MM.1S (cell line): Measurements from ENCODE around the gene FOXD2.

ENCODE experiments used
- DNase-seq: peaks from one replicate; pipeline ENCODE4 v3.0.0-alpha.2; 2015
- H2AFZ ChIP-seq: fragments of 300-600 bp; sonication (generic); 2 replicates; pipeline ENCODE4 v1.6.0; 2016; ENCODE audit warnings: antibody characterized with exemption, low read length
- H3F3A ChIP-seq: fragments of 300-600 bp; sonication (generic); 2 replicates; pipeline ENCODE4 v1.6.1; 2016; ENCODE audit warnings: mild to moderate bottlenecking, antibody characterized with exemption, low read length, moderate library complexity, mixed read lengths; ENCODE audit not compliant: insufficient read depth
- H3K27ac ChIP-seq: fragments of 300-600 bp; sonication (generic); 2 replicates; pipeline ENCODE4 v1.5.1; 2016; ENCODE audit warnings: mild to moderate bottlenecking, low read length
- H3K27me3 ChIP-seq: fragments of 300-600 bp; sonication (generic); replicated peaks from 2 replicates; pipeline ENCODE4 v1.6.0; 2016; ENCODE audit warnings: low read length; ENCODE audit not compliant: insufficient read depth
- H3K36me3 ChIP-seq: fragments of 300-600 bp; sonication (generic); replicated peaks from 2 replicates; pipeline ENCODE4 v1.6.1; 2016; ENCODE audit warnings: mild to moderate bottlenecking, low read length, mixed read lengths; ENCODE audit not compliant: insufficient read depth
- H3K4me1 ChIP-seq: fragments of 300-600 bp; sonication (generic); 2 replicates; pipeline ENCODE4 v1.6.1; 2016; ENCODE audit warnings: low read length, mixed read lengths
- H3K4me2 ChIP-seq: fragments of 300-600 bp; sonication (generic); 2 replicates; pipeline ENCODE4 v1.6.0; 2016; ENCODE audit warnings: low read depth, low read length
- H3K4me3 ChIP-seq: fragments of 300-600 bp; sonication (generic); 2 replicates; pipeline ENCODE4 v1.5.1; 2016; ENCODE audit warnings: low read length, mixed read lengths
- H3K79me2 ChIP-seq: fragments of 300-600 bp; sonication (generic); 2 replicates; pipeline ENCODE4 v1.6.1; 2016; ENCODE audit warnings: mixed run types, low read length, mixed read lengths
- H3K9ac ChIP-seq: fragments of 300-600 bp; sonication (generic); 2 replicates; pipeline ENCODE4 v1.6.1; 2016; ENCODE audit warnings: low read length, mixed read lengths
- H3K9me2 ChIP-seq: fragments of 300-600 bp; sonication (generic); replicated peaks from 2 replicates; pipeline ENCODE4 v1.6.1; 2016; ENCODE audit warnings: mild to moderate bottlenecking, low read length, mixed read lengths; ENCODE audit not compliant: insufficient read depth
- H3K9me3 ChIP-seq: fragments of 300-600 bp; sonication (generic); replicated peaks from 2 replicates; pipeline ENCODE4 v1.6.1; 2016; ENCODE audit warnings: mild to moderate bottlenecking, low read length, mixed read lengths; ENCODE audit not compliant: insufficient read depth
- H4K20me1 ChIP-seq: fragments of 300-600 bp; sonication (generic); 2 replicates; pipeline ENCODE4 v1.6.1; 2016; ENCODE audit warnings: mild to moderate bottlenecking, low read length, moderate library complexity, mixed read lengths; ENCODE audit not compliant: insufficient read depth
- CTCF ChIP-seq: fragments of 300-600 bp; sonication (generic); IDR thresholded peaks from 2 replicates; pipeline ENCODE4 v1.5.1; 2016; ENCODE audit warnings: antibody characterized with exemption, low read length, mixed read lengths
- EZH2 ChIP-seq: fragments of 300-600 bp; sonication (generic); optimal IDR thresholded peaks from 2 replicates; pipeline ENCODE3; 2017; ENCODE audit warnings: low read depth, mild to moderate bottlenecking, antibody characterized with exemption, low read length, mixed read lengths
- EZH2phosphoT487 ChIP-seq: fragments of 300-600 bp; sonication (generic); IDR thresholded peaks from 2 replicates; pipeline ENCODE4 v1.6.1; 2018; ENCODE audit warnings: antibody characterized with exemption, low read length

The FOXD2 gene

GRCh38 chr1:47417170-47418044, 20.4 kb upstream of the FOXD2 start:
- H3K27me3 ChIP-seq: no peaks in the 10 kb centered on the region
- no peak for DNase-seq
- no peak for TF ChIP-seq EZH2
- no peak for TF ChIP-seq CTCF
- no peak for TF ChIP-seq EZH2phosphoT487
- no peak overlapping the region for H3K9ac ChIP-seq
- H3K4me2 ChIP-seq: no peak overlapping the region
- no peak overlapping the region for H3K4me3 ChIP-seq
- no peaks in the 10 kb centered on the region for H3K4me1 ChIP-seq
- no peaks in the 10 kb centered on the region for H3K9me3 ChIP-seq
- no peaks in the 10 kb centered on the region for H3K36me3 ChIP-seq
- no peaks in the 10 kb centered on the region for H3F3A ChIP-seq
- no peaks in the 10 kb centered on the region for H4K20me1 ChIP-seq
- H3K79me2 ChIP-seq: no peaks in the 10 kb centered on the region
- H3K27ac ChIP-seq: no peak overlapping the region
- H3K9me2 ChIP-seq: no peaks in the 10 kb centered on the region
- no peak overlapping the region for H2AFZ ChIP-seq

- Histone ChIP-seq H3F3A (no peaks in the 10 kb centered on the region), H4K20me1 (no peaks in the 10 kb centered on the region), H3K27me3 (no peaks in the 10 kb centered on the region), H3K79me2 (no peaks in the 10 kb centered on the region), H2AFZ (no peak overlapping the region), H3K9me3 (no peaks in the 10 kb centered on the region), H3K27ac (no peak overlapping the region), H3K4me2 (no peak overlapping the region), H3K36me3 (no peaks in the 10 kb centered on the region), H3K9me2 (no peaks in the 10 kb centered on the region), H3K9ac (no peak overlapping the region), H3K4me3 (no peak overlapping the region), H3K4me1 (no peaks in the 10 kb centered on the region)
- TF ChIP-seq EZH2phosphoT487 (no peak), EZH2 (no peak), CTCF (no peak)
- no peak for DNase-seq
These were observed 19.7 kb upstream of the FOXD2 start for GRCh38 chr1:47418122-47418521.

- Histone ChIP-seq H3K27me3 (no peaks in the 10 kb centered on the region), H3K27ac (no peak overlapping the region), H3K79me2 (no peaks in the 10 kb centered on the region), H2AFZ (no peak overlapping the region), H3K9me3 (no peaks in the 10 kb centered on the region), H3K4me3 (no peak overlapping the region), H3K4me1 (no peaks in the 10 kb centered on the region), H3K9me2 (no peaks in the 10 kb centered on the region), H4K20me1 (no peaks in the 10 kb centered on the region), H3K4me2 (no peak overlapping the region), H3K36me3 (no peaks in the 10 kb centered on the region), H3K9ac (no peak overlapping the region), H3F3A (no peaks in the 10 kb centered on the region)
- TF ChIP-seq EZH2phosphoT487: no peak
- TF ChIP-seq EZH2: no peak
- no peak for TF ChIP-seq CTCF
- DNase-seq: no peak
These were observed 19.0 kb upstream of the FOXD2 start for GRCh38 chr1:47418681-47419325.
